Dedifferentiated amniotic fluid mesenchymal stem cell (primary cell): ENCODE data around the gene RET.

Experiments used
- DNase-seq: peaks from one replicate; pipeline ENCODE4 v3.0.0-alpha.2; 2016; ENCODE audit errors: extremely low spot score

The RET gene

GRCh38 chr10:43062402-43063160, 14.3 kb upstream of the RET start:
- DNase-seq = no peak

DNA sequence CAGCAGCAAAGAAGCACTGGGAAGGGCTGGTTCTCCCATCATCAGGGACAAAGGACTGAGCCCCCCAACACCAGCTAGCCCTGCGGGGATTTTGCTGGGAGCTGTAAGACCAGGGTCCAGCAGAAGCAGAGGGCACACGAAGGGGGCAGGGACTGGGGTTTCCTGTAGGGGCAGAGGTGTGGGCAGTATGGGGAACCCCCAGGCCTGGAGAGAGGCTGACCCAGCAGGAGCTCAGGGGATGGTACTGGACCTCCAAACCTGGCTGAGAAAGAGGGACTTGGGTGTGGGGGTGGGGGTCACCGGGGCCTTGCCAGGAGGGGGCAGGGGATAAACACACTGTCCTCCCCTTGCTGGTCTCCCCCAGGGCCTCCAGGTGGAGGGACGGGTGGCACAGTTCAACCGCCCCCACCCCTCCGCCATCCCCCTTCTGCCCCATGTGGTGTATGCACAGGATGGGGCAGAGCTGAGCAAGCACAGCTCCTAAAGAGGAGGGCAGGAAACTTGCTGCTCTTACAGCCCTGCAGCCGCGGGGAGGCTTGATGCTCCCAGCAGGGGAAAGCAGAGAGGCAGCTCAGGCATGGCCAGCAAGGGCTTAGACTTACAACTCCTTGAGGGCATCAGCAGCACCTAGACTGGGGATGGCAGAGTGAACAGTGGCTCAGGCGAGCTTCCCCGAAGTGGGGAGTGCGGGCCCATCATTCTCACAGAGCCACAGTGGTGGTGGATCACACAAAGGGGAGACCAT, 12.4 kb upstream of the RET start:
- DNase-seq = no peak

GRCh38 chr10:43065234-43065633, 11.6 kb upstream of the RET start:
- DNase-seq = no peak

DNA sequence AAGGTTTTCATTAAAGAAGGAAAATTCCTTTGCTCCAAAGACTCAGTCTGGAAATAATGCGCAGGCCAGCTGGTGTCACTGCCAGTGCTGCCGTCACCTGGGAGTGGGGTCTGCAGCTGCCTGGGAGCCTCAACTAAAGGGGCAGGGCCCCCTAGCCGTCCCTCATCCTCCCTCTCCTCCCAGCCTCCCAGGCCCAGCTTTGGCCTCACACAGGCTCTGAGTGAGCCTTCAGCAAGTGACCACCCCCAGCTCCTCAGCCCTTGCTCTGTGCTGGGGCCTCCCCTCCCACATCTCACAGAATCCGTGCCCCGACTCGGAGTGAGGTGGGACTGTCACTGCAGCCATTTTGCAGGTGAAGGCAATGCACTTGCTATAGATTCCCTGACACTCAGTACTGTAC, 11.1 kb upstream of the RET start:
- DNase-seq = no peak

GRCh38 chr10:43066481-43066880, 10.4 kb upstream of the RET start:
- DNase-seq = no peak

DNA sequence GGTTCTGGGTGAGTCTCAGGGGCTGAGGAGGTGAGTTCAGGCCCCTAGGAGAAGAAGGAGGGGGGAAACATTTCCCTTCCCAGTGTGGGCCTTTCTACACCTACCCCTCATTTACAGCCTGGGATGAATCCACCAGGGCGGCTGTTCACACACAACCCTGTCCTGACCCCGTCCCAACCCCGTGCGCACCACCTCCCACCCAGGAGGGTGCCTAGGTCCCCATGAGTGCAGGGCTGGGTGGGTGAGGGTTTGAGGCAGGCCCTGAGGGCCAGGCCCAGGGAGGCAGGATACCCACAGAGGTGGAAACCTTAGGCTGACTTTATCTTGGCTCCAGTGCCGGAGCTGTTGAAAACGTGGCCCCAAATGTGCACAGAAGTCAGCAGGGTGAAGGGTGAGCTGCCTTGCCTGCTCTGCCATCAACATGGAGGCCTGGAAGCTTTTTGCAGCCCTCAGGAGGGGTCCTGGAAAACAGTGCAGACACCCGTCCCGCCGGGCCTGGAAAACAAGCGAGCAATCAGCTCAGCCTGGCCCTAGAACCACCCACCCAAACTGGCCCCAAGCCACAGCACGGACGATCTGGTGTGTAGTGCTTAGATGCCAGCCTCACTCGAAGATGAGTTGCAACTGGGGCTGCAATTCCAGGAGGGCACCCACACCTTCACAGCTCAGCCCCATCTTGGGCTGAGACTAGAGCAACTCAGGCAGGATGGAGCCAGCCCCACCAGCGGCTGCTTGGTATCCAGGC, 9.3 kb upstream of the RET start:
- no peak for DNase-seq

DNA sequence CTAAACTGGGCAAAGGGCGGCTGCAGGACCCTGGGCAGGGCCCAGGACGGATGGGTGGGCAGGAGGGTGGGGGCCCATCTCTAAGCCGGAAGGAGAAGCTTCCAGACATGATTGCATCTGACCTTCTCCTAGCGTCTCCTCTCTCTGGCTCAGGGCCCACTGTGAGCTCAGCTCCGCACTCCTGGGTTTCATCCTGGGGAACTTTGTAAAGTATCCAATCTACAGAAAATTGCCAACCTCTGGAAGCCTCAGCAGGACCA, 8.8 kb upstream of the RET start:
- no peak for DNase-seq

DNA sequence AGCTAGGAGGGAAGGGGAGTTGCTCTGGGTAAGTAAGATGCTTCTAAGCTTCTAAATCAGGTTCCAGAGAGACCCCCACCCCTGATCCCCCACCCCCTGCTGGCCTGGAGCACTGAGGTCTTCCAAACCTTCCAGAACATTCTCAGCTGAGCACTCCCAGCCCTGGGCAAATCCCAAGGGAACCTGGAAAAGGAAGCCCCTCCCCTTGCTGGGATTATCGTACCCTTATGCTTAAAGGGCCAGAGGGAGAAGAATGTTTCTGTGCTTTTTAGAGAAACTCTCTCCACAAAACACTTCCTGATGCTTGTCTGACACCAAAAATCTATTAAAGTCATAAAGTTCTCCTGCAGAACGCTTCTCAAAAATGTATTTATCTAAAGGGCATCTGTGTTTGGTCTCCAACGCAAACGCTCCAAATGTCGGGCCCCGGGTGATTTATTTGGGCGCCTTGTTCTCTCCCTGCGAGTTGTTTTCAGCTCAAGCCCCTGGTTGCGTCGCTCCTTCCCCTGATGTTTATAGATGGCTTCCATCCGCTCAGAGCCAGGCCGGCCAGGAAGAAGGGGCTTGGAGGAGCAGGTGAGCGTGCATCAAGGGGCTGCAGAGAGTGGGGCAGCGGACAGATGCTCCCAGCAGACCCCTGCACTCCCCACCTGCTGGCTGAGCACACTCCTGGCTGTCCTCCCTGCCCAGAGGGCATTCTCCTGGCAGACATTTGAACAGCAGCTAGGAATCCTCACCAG, 8.2 kb upstream of the RET start:
- DNase-seq = no peak

GRCh38 chr10:43069211-43069515, 7.7 kb upstream of the RET start:
- no peak for DNase-seq

GRCh38 chr10:43069579-43069978, 7.3 kb upstream of the RET start:
- no peak for DNase-seq

GRCh38 chr10:43070121-43071085, 6.5 kb upstream of the RET start:
- no peak for DNase-seq

DNA sequence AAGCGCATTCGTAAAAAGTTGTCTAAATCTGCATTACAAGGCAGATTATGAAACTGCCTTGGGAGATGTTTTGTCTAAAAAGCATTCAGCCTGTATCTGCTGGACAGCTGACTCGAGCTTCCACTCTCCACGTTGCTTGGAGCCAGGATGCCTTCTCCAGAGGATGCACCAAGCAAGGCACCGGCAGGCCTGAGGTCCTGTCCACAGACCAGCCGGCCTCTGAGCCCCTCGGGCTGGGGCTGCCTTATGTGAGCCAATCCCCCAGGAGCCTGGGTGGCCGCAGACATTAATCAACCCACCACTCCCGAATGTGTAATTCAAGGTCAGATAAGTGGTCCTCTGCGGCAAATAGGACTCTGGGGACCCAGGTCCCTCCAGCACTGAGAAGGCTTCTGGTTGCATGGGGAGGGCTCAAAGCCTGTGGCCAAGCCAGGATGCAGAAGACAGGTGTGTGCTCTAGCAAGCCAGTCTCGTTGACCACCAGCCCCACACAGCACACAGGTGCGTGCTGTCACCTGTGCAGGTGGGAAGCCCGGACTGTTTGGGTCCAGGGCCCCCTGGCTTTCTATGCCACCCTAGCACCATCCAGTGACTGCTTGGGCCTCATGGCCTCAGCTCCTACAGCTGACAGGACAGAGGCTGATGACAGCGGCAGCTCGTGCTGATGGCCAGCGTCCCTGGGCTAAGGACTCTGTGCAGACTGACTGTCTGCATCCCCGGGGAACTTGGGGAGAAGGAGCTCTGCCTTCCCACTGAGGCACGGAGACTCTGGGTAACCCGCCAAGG, 4.8 kb upstream of the RET start:
- no peak for DNase-seq

- DNase-seq = no peak
These were observed 3.7 kb upstream of the RET start for GRCh38 chr10:43073191-43073590.

DNA sequence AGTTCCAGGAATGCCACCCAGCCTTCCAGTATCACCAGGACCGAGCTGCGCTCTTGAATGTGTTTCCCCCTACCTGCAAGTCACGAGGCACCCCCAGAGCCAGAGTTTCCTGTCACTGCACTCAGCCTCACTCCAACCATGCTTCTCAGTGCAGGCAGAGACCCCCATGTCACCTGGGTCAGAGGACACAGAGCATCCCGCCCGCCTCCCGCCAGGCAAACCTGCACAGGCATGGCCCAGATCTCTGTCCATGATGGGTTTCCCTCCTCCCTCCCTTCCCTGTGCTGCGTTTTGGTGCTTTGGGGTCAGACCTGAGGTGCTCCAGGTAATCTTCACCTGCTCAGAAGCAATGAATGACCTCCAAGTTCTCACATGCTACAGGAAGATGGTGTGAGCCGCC, 3.1 kb upstream of the RET start:
- DNase-seq = no peak

DNA sequence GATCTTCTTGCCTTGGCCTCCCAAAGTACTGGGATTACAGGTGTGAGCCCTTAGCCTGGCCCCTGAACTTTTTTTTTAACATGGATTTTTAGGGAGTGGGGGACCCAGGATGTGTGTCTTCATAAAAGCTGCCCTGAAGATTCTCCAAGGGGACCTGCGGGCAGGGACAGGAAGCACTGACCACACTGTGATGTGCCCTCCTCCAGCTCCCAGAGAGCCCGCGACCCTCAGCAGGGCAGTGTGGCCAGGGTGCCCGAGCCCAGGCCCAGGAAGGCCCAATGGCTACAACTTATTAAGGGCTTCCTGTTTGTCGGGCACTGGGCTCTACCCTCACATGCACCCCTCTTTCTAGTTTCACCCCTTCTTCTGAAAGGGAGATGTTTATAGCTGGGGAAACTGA, 2.5 kb upstream of the RET start:
- DNase-seq = no peak

- DNase-seq = no peak
These were observed 1.9 kb upstream of the RET start for GRCh38 chr10:43074827-43075611.

- no peak for DNase-seq
These were observed 1.3 kb upstream of the RET start for GRCh38 chr10:43075612-43076003.

DNA sequence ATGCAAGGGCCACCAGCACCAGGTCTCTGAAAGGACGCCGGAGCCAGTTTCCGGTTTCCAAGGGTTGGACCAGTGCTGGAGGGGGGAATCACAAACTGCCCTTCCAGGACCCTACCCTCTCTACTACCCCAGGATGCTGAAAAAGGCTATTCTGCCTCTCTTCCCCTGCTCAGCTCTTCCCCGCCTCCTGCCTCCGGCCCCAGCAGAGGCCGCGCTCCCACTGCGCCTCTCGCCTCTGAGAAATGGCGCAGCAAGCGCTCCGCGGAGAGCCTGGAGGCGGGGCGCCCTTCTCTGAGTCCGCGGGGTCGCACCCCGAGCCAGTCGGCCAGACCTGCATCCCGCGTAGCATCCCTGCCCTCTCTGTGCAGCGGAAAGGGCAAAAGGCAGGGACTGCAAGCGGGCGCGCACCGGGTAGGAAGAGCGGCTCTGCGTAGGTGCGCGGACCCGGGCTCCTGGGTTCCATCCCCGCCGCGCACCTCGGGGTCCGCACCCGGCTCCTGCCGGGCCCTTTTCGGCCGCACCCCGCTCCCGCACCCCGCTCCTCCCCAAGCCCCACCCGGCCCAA, 476 bp upstream of the RET start:
- DNase-seq = no peak

- DNase-seq = no peak
These were observed 727 bp downstream of the RET start for GRCh38 chr10:43077421-43078171.
